HK-2 (cell line): ENCODE results near the gene CCDC38.
A peak's percentile ranks its signal among the peaks of the same experiment; 100 is the strongest.
"Not testable (repeated sequence)": the region's sequence is repeated elsewhere in the genome, so short reads cannot be mapped to it uniquely, and the experiment has no call there.

Source experiments
- DNase-seq: peaks from one replicate; pipeline ENCODE4 v3.0.0-alpha.2; 2018; ENCODE audit not compliant: unreplicated experiment

CCDC38 gene

GRCh38 chr12:95882873-95883272 is 59.5 kb downstream of the CCDC38 start:
- no peak for DNase-seq

GRCh38 chr12:95882080-95882479 is 60.3 kb downstream of the CCDC38 start:
- DNase-seq: no peak

GRCh38 chr12:95881331-95881955 is 61.0 kb downstream of the CCDC38 start:
- no peak for DNase-seq

DNA sequence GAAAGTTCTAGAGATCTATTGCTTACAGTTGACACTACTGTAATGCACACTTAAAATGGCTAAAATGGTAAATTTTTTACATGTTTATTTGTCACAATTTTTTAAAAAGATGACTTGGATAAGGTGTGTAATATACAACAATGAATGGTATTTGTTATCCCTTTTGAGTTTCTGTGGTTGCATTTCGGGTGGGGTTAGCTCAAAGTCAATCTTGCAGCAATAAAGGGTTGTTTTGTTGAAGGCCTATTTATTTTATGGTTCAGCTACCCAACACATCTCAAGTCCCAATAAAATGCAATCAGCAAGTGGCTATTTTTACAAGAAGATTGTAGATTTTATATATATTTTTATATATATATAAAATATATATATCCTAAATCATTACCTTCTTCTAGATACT is 61.5 kb downstream of the CCDC38 start:
- no peak for DNase-seq

DNA sequence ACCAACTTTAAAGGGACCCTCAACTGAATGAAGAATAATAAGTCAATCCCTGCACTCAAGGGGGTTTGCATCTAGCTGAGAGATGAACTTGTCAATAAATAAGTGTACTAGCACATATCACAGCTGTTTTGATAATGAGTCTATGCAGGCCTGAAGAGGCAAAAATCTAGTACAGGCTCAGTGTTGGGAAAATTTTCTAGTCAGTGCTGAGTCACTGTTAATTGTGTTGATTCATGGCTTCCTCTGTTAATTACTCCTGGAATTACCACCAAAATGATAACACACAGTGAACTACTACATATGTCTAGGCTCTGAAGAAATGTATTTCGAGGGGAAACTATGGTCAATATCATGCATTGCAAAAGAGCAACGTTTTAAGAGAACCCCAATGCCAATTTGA is 64.8 kb downstream of the CCDC38 start:
- no peak for DNase-seq

DNA sequence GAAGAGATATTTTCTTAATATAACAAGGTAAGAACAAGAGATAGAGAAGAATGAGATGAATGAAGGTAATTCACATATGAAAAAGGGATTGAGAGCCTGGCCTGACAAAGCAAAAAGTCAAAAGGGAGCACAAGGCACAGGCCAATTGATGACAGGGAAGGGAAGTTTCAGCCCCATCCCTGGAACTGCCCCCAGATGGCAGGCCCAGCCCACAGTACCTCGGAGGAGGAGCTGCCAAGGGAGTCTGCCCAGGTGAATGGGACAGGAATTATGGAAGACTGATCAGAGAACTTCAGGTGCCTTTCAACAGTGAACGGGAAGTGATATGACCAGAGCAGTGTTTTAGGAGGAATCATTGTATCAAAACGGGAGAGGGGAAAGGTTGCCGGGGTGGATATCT is 68.0 kb downstream of the CCDC38 start:
- DNase-seq: no peak

DNA sequence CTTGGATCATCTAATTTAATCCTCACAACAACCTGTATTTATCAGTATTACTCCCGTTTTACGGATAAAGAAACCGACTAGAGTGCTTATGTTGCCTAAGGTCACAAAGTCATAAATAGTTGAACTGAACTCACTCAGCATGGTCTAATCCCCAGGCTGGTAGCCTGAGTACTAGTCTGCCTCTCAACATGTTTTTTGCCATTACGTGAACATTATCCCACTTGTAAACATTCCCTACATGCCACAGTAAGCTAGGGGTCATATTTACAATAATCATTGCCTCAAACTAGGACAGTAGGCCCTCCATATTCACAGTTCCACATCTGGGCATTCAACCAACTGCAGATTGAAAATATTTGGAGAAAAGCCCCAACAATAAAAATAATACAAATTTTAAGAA is 71.5 kb downstream of the CCDC38 start:
- no peak for DNase-seq

GRCh38 chr12:95863337-95863736 is 79.1 kb downstream of the CCDC38 start:
- no peak for DNase-seq

GRCh38 chr12:95862038-95862437 is 80.4 kb downstream of the CCDC38 start:
- no peak for DNase-seq

- DNase-seq: no peak
Measured at GRCh38 chr12:95859947-95860850, 82.2 kb downstream of the CCDC38 start.

- DNase-seq: peak; percentile 13
Measured at GRCh38 chr12:95859344-95859816, 83.0 kb downstream of the CCDC38 start.

DNA sequence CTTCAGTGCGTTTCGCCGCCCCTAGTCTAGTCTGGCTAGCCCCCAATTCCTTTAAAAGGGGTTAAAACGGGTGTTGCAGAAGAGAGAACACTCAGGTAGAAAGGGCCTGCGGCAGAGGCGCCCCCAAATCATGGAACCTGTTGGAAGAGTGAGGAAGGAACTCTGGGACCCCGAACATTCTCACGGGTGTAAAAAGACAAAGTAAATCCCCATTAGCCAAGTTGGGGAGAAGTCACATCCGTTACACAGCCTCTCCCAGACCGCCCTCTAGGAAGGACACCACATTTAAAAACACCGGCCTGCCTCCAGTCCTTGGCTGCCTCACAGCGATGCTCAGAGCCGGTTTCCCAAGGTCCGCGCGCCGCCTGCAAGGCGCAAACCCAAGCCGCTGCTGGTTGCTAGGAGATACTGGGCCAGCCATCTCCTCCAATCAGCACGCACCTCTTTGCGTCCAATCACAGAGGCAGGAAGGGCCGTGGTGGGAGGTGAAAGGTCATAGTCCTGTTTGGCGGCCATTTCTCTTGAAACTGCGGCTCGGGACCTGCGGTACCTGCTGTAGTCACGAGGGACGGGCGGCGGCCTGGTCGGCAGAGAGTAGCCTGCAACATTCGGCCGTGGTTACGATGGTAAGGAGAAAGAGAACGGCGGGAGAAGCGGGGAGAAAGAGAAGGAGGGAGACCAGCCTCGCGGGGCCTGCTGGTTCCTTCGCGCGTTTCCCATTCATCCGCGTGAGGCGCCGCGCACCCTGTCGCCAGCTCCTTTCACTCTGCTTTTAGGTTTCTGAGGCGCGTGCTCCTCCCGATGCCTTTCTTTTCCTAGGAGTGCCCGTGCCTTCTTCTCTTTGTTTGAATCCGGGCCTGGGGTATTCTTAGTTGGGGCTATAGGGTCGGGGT is 83.7 kb downstream of the CCDC38 start, which contains the start of gene SNRPF:
Gene SNRPF (plus strand): TSS at position 502 of the 893 bp plus-strand sequence. CDS start 122 bp downstream, at position 624.
- peak; percentile 96 for DNase-seq

DNA sequence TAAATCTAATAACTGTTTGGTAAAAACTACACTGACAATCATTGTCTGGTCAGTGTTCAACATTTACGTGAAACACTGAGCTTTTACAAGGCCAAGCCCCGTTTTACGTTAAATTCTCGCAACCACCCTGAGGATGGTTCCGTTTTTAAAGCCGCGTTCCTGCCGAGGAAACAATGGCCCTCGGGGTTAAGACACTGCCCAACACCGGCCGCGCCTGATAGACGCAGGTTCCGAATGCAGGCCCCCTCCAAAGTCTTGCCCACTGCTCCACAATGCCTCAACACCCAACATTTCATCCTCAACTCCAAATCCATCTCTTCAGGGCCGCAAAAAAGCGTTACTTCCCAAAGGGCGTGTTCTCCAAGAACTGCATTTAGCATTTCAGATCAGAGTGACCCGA is 84.6 kb downstream of the CCDC38 start:
- no peak for DNase-seq

GRCh38 chr12:95857156-95857555 is 85.3 kb downstream of the CCDC38 start:
- no peak for DNase-seq

GRCh38 chr12:95852133-95852532 is 90.3 kb downstream of the CCDC38 start:
- DNase-seq: no peak

GRCh38 chr12:95851606-95852005 is 90.8 kb downstream of the CCDC38 start:
- DNase-seq: no peak

- DNase-seq: peak; percentile 36
Measured at GRCh38 chr12:95848575-95849388, 93.6 kb downstream of the CCDC38 start.

- DNase-seq: not testable (repeated sequence)
Measured at GRCh38 chr12:95842426-95842825, 100.0 kb downstream of the CCDC38 start.

- DNase-seq: no peak
Measured at GRCh38 chr12:95838125-95838524, 104.3 kb downstream of the CCDC38 start.

DNA sequence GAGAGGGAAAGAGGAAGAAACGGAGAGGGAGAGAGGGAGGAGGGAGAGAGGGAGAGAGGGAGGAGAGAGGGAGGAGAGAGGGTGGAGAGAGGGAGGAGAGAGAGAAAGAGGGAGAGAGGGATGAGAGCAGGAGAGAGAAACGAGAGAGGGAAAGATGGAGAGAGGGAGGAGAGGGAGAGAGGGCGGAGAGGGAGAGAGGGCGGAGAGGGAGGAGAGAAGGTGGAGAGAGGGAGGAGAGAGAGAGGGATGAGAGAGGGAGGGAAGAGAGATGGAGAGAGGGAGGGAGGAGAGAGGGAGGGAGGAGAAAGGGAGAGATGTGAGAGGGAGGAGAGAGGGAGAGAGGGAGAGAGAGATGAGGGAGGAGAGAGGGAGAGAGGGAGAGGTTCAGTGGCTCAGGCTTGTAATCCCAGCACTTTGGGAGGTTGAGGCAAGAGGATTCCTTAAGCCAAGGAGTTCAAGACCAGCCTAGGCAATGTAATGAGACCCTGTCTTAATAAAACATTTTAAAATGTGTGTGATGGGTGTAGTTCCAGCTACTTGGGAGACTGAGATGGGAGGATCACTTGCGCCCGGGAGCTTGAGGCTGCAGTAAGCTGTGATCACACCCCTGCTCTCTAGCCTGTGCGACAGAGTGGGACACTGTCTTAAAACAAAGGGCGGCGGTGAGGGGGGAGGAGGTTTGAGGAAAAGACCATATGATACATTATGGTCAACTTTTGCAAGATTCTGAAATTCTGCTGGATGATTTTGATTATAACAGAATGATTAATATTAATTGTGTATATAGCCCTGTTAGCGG is 105.0 kb downstream of the CCDC38 start:
- DNase-seq: no peak
